Gastrocnemius medialis (tissue), 4 donors: ENCODE results near the gene SIK3.

Source experiments
- POLR2A ChIP-seq, 2 donors: fragments of 450-650 bp; IDR thresholded peaks; one replicate each; pipeline ENCODE4 v1.6.1; 2017; ENCODE audit warnings: antibody characterized with exemption in 2 of 2, mild to moderate bottlenecking in 2 of 2, moderate library complexity in 2 of 2
- TF ChIP-seq, protein P1 (sequence below), 5 experiments: fragments of 450-650 bp in 3 of 5; fragments of 200-600 bp in 2 of 5; sonication (generic) in 2 of 5; IDR thresholded peaks in 4 of 5; conservative IDR thresholded peaks in 1 of 5; 1 replicate in 4 of 5; 2 replicates in 1 of 5; pipeline ENCODE4 v1.5.1; 2016 to 2019; ENCODE audit warnings: antibody characterized with exemption in 5 of 5, mild to moderate bottlenecking in 3 of 5, moderate library complexity in 3 of 5

- TF ChIP-seq, protein P1, sequence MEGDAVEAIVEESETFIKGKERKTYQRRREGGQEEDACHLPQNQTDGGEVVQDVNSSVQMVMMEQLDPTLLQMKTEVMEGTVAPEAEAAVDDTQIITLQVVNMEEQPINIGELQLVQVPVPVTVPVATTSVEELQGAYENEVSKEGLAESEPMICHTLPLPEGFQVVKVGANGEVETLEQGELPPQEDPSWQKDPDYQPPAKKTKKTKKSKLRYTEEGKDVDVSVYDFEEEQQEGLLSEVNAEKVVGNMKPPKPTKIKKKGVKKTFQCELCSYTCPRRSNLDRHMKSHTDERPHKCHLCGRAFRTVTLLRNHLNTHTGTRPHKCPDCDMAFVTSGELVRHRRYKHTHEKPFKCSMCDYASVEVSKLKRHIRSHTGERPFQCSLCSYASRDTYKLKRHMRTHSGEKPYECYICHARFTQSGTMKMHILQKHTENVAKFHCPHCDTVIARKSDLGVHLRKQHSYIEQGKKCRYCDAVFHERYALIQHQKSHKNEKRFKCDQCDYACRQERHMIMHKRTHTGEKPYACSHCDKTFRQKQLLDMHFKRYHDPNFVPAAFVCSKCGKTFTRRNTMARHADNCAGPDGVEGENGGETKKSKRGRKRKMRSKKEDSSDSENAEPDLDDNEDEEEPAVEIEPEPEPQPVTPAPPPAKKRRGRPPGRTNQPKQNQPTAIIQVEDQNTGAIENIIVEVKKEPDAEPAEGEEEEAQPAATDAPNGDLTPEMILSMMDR (IDR thresholded peaks at IDR 0.05 in 4 of 5, conservative IDR thresholded peaks at IDR 0.05 in 1 of 5): no peak
- no peak for TF ChIP-seq POLR2A (IDR thresholded peaks at IDR 0.05)
Observed at GRCh38 chr11:116840746-116841296, 257.4 kb downstream of the SIK3 start.
